ENCODE data around the gene CAMK2N1.

Gene CAMK2N1

GRCh38 chr1:20442920-20443625, 42.9 kb downstream of the CAMK2N1 start:
- no peak for DNase-seq

GRCh38 chr1:20440785-20441200, 45.2 kb downstream of the CAMK2N1 start:
- DNase-seq: peak; percentile 8 to 31

- no peak for DNase-seq
These were observed 46.7 kb downstream of the CAMK2N1 start for GRCh38 chr1:20439282-20439681.

- no peak for DNase-seq
These were observed 48.4 kb downstream of the CAMK2N1 start for GRCh38 chr1:20437640-20438039.

- DNase-seq: no peak
These were observed 53.1 kb downstream of the CAMK2N1 start for GRCh38 chr1:20432891-20433290.
